Activated T-helper 1 cell treated with anti-CD3 and anti-CD28 coated beads, Interleukin-12 subunit alpha, Interleukin-12 subunit beta, Interleukin-2, Interleukin-4 antibody, amounts not matched to agents 30 ng/mL and 10 ng/mL and 1 ng/mL, durations not matched to agents 14 hours and 24 hours and 36 hours (primary cell): Measurements from ENCODE around the gene PAK5. TPM values are rescaled to one million over a fixed set of nuclear protein-coding genes. Genes with fewer than 3 reads are reported as not detected.

Experiments
- DNase-seq: peaks from one replicate; pipeline ENCODE4 v3.0.0; 2021; ENCODE audit warnings: low spot score
- H3K27ac Mint-ChIP-seq: one replicate; pipeline ENCODE4 v1.8.0; 2021; ENCODE audit warnings: mild to moderate bottlenecking, mixed read lengths
- H3K27me3 Mint-ChIP-seq: one replicate; pipeline ENCODE4 v1.8.0; 2022; ENCODE audit warnings: mild to moderate bottlenecking, moderate library complexity, mixed read lengths; ENCODE audit not compliant: insufficient read depth
- H3K36me3 Mint-ChIP-seq: one replicate; pipeline ENCODE4 v1.8.0; 2021; ENCODE audit warnings: low read depth, mixed read lengths
- H3K4me1 Mint-ChIP-seq: one replicate; pipeline ENCODE4 v1.8.0; 2021; ENCODE audit warnings: low read depth, mixed read lengths
- H3K4me3 Mint-ChIP-seq: one replicate; pipeline ENCODE4 v1.8.0; 2021; ENCODE audit warnings: mild to moderate bottlenecking, moderate library complexity, mixed read lengths
- H3K9me3 Mint-ChIP-seq: one replicate; pipeline ENCODE4 v1.8.0; 2021; ENCODE audit warnings: mixed read lengths
- intact Hi-C: fragments of 100-400 bp; cut with micrococcal nuclease; formaldehyde crosslinking; loops from one replicate; pipeline ENCODE4 v1.15.1; 2024
- total RNA-seq: library from RNA; stranded (reverse); gene quantifications from 2 replicates; pipeline ENCODE4 v1.2.3, GENCODE V29; 2022

The PAK5 gene
- total RNA-seq, 1 donor from 2014 or later = not detected

- intact Hi-C loops = no loop called here
- no peaks in the 10 kb centered on the region for H3K4me1 Mint-ChIP-seq
- no peak overlapping the region for H3K27ac Mint-ChIP-seq
- DNase-seq = no peak
- no peaks in the 10 kb centered on the region for H3K36me3 Mint-ChIP-seq
- H3K9me3 Mint-ChIP-seq = no peaks in the 10 kb centered on the region
- no peaks in the 10 kb centered on the region for H3K27me3 Mint-ChIP-seq
- H3K4me3 Mint-ChIP-seq = no peak overlapping the region
These were observed 212.5 kb downstream of the PAK5 start for GRCh38 chr20:9626357-9626756.

GRCh38 chr20:9617940-9618339 lies 220.9 kb downstream of the PAK5 start:
- intact Hi-C loops = loop anchor here (1.0 to 5.0 kb wide), 4 partner anchors 295 to 809 kb away; no protein-coding TSS in a partner anchor
- H3K4me3 Mint-ChIP-seq = no peak overlapping the region
- no peaks in the 10 kb centered on the region for H3K9me3 Mint-ChIP-seq

GRCh38 chr20:9616833-9617461 lies 221.9 kb downstream of the PAK5 start:
- no peaks in the 10 kb centered on the region for H3K27me3 Mint-ChIP-seq
- no peaks in the 10 kb centered on the region for H3K9me3 Mint-ChIP-seq
- no peak overlapping the region for H3K27ac Mint-ChIP-seq
- H3K36me3 Mint-ChIP-seq = no peaks in the 10 kb centered on the region
- no peaks in the 10 kb centered on the region for H3K4me1 Mint-ChIP-seq
- DNase-seq = peak; percentile 6
- intact Hi-C loops = loop anchor here (1.0 to 5.0 kb wide), 4 partner anchors 296 to 810 kb away; no protein-coding TSS in a partner anchor
- H3K4me3 Mint-ChIP-seq = no peak overlapping the region

More at GRCh38 chr20:9617940-9618339, 220.9 kb downstream of the PAK5 start:
- Mint-ChIP-seq H3K27me3 (no peaks in the 10 kb centered on the region), H3K4me1 (no peaks in the 10 kb centered on the region), H3K27ac (no peak overlapping the region), H3K36me3 (no peaks in the 10 kb centered on the region)
- no peak for DNase-seq

- DNase-seq = no peak
These were observed 222.4 kb downstream of the PAK5 start for GRCh38 chr20:9616455-9616805.

GRCh38 chr20:9615766-9616454 lies 223.0 kb downstream of the PAK5 start:
- H3K9me3 Mint-ChIP-seq = no peaks in the 10 kb centered on the region
- H3K27me3 Mint-ChIP-seq = no peaks in the 10 kb centered on the region
- intact Hi-C loops = loop anchor here (5.0 kb wide), 3 partner anchors 361 to 811 kb away; no protein-coding TSS in a partner anchor
- H3K27ac Mint-ChIP-seq = no peak overlapping the region
- no peak for DNase-seq
- no peaks in the 10 kb centered on the region for H3K36me3 Mint-ChIP-seq
- H3K4me1 Mint-ChIP-seq = no peaks in the 10 kb centered on the region
- H3K4me3 Mint-ChIP-seq = no peak overlapping the region

More at GRCh38 chr20:9616455-9616805, 222.4 kb downstream of the PAK5 start:
- Mint-ChIP-seq H3K36me3 (no peaks in the 10 kb centered on the region), H3K27me3 (no peaks in the 10 kb centered on the region), H3K9me3 (no peaks in the 10 kb centered on the region), H3K27ac (no peak overlapping the region), H3K4me3 (no peak overlapping the region), H3K4me1 (no peaks in the 10 kb centered on the region)
- intact Hi-C loops = loop anchor here (5.0 kb wide), 3 partner anchors 361 to 811 kb away; no protein-coding TSS in a partner anchor

GRCh38 chr20:9615118-9615517 lies 223.8 kb downstream of the PAK5 start:
- Mint-ChIP-seq H3K4me1 (no peaks in the 10 kb centered on the region), H3K27me3 (no peaks in the 10 kb centered on the region), H3K4me3 (no peak overlapping the region), H3K9me3 (no peaks in the 10 kb centered on the region), H3K27ac (no peak overlapping the region), H3K36me3 (no peaks in the 10 kb centered on the region)
- no peak for DNase-seq
- intact Hi-C loops = loop anchor here (5.0 kb wide), 3 partner anchors 362 to 812 kb away; no protein-coding TSS in a partner anchor

- H3K36me3 Mint-ChIP-seq = no peaks in the 10 kb centered on the region
- no peaks in the 10 kb centered on the region for H3K4me1 Mint-ChIP-seq
- intact Hi-C loops = no loop called here
- H3K27me3 Mint-ChIP-seq = no peaks in the 10 kb centered on the region
- no peak overlapping the region for H3K4me3 Mint-ChIP-seq
- no peaks in the 10 kb centered on the region for H3K9me3 Mint-ChIP-seq
- H3K27ac Mint-ChIP-seq = no peak overlapping the region
- DNase-seq = no peak
These were observed 225.0 kb downstream of the PAK5 start for GRCh38 chr20:9613871-9614270.

- intact Hi-C loops = no loop called here
These were observed 227.0 kb downstream of the PAK5 start for GRCh38 chr20:9611921-9612320.

GRCh38 chr20:9610665-9611064 lies 228.2 kb downstream of the PAK5 start:
- intact Hi-C loops = no loop called here
- no peaks in the 10 kb centered on the region for H3K9me3 Mint-ChIP-seq

More at GRCh38 chr20:9611921-9612320, 227.0 kb downstream of the PAK5 start:
- H3K36me3 Mint-ChIP-seq = no peaks in the 10 kb centered on the region
- H3K27ac Mint-ChIP-seq = no peak overlapping the region
- H3K4me1 Mint-ChIP-seq = no peaks in the 10 kb centered on the region
- no peak overlapping the region for H3K4me3 Mint-ChIP-seq
- H3K9me3 Mint-ChIP-seq = no peaks in the 10 kb centered on the region
- no peaks in the 10 kb centered on the region for H3K27me3 Mint-ChIP-seq
- no peak for DNase-seq

GRCh38 chr20:9609887-9610502 lies 228.9 kb downstream of the PAK5 start:
- no peak overlapping the region for H3K27ac Mint-ChIP-seq
- no peak overlapping the region for H3K4me3 Mint-ChIP-seq
- DNase-seq = no peak
- H3K4me1 Mint-ChIP-seq = no peaks in the 10 kb centered on the region
- no peaks in the 10 kb centered on the region for H3K9me3 Mint-ChIP-seq
- intact Hi-C loops = no loop called here
- no peaks in the 10 kb centered on the region for H3K36me3 Mint-ChIP-seq
- no peaks in the 10 kb centered on the region for H3K27me3 Mint-ChIP-seq

More at GRCh38 chr20:9610665-9611064, 228.2 kb downstream of the PAK5 start:
- Mint-ChIP-seq H3K36me3 (no peaks in the 10 kb centered on the region), H3K27ac (no peak overlapping the region), H3K27me3 (no peaks in the 10 kb centered on the region), H3K4me3 (no peak overlapping the region), H3K4me1 (no peaks in the 10 kb centered on the region)
- DNase-seq = no peak

GRCh38 chr20:9608639-9609340 lies 230.1 kb downstream of the PAK5 start:
- no peak overlapping the region for H3K4me3 Mint-ChIP-seq
- no peaks in the 10 kb centered on the region for H3K27me3 Mint-ChIP-seq
- no peak overlapping the region for H3K27ac Mint-ChIP-seq
- no peaks in the 10 kb centered on the region for H3K4me1 Mint-ChIP-seq
- intact Hi-C loops = no loop called here
- H3K9me3 Mint-ChIP-seq = no peaks in the 10 kb centered on the region
- no peak for DNase-seq
- no peaks in the 10 kb centered on the region for H3K36me3 Mint-ChIP-seq

GRCh38 chr20:9602847-9603183 lies 236.1 kb downstream of the PAK5 start:
- no peak overlapping the region for H3K4me3 Mint-ChIP-seq
- no peaks in the 10 kb centered on the region for H3K36me3 Mint-ChIP-seq
- H3K4me1 Mint-ChIP-seq = no peaks in the 10 kb centered on the region
- no peaks in the 10 kb centered on the region for H3K27me3 Mint-ChIP-seq
- no peak for DNase-seq
- intact Hi-C loops = no loop called here
- no peaks in the 10 kb centered on the region for H3K9me3 Mint-ChIP-seq
- no peak overlapping the region for H3K27ac Mint-ChIP-seq

- no peak overlapping the region for H3K4me3 Mint-ChIP-seq
- H3K4me1 Mint-ChIP-seq = no peaks in the 10 kb centered on the region
- intact Hi-C loops = no loop called here
- no peaks in the 10 kb centered on the region for H3K27me3 Mint-ChIP-seq
- H3K36me3 Mint-ChIP-seq = no peaks in the 10 kb centered on the region
- H3K9me3 Mint-ChIP-seq = no peaks in the 10 kb centered on the region
- H3K27ac Mint-ChIP-seq = no peak overlapping the region
- no peak for DNase-seq
These were observed 238.3 kb downstream of the PAK5 start for GRCh38 chr20:9600562-9600961.
